ENCODE measurements around the gene SRBD1.

The SRBD1 gene

GRCh38 chr2:45595721-45596435, 15.2 kb downstream of the SRBD1 start:
- no peak for DNase-seq

GRCh38 chr2:45591073-45591472, 20.0 kb downstream of the SRBD1 start:
- no peak for DNase-seq

- DNase-seq: no peak
Measured at GRCh38 chr2:45588158-45588829, 22.8 kb downstream of the SRBD1 start.

- no peak for DNase-seq
Measured at GRCh38 chr2:45586600-45586999, 24.5 kb downstream of the SRBD1 start.

GRCh38 chr2:45585267-45585861, 25.7 kb downstream of the SRBD1 start:
- DNase-seq: no peak

GRCh38 chr2:45583977-45584376, 27.1 kb downstream of the SRBD1 start:
- no peak for DNase-seq

- DNase-seq: no peak
Measured at GRCh38 chr2:45582522-45582921, 28.5 kb downstream of the SRBD1 start.

GRCh38 chr2:45578056-45578843, 32.8 kb downstream of the SRBD1 start:
- no peak for DNase-seq

- DNase-seq: no peak
Measured at GRCh38 chr2:45577441-45577840, 33.6 kb downstream of the SRBD1 start.

GRCh38 chr2:45575881-45576280, 35.2 kb downstream of the SRBD1 start:
- no peak for DNase-seq

- DNase-seq: no peak
Measured at GRCh38 chr2:45572979-45573378, 38.1 kb downstream of the SRBD1 start.

GRCh38 chr2:45571940-45572339, 39.1 kb downstream of the SRBD1 start:
- DNase-seq: no peak

- no peak for DNase-seq
Measured at GRCh38 chr2:45570671-45571334, 40.3 kb downstream of the SRBD1 start.

- DNase-seq: no peak
Measured at GRCh38 chr2:45568935-45569334, 42.1 kb downstream of the SRBD1 start.

GRCh38 chr2:45567974-45568789, 42.9 kb downstream of the SRBD1 start:
- DNase-seq: no peak

GRCh38 chr2:45567288-45567963, 43.6 kb downstream of the SRBD1 start:
- no peak for DNase-seq

- DNase-seq: no peak
Measured at GRCh38 chr2:45559436-45559835, 51.6 kb downstream of the SRBD1 start.

- no peak for DNase-seq
Measured at GRCh38 chr2:45554742-45555140, 56.3 kb downstream of the SRBD1 start.

- no peak for DNase-seq
Measured at GRCh38 chr2:45554073-45554741, 56.9 kb downstream of the SRBD1 start.

- no peak for DNase-seq
Measured at GRCh38 chr2:45551862-45552261, 59.2 kb downstream of the SRBD1 start.

GRCh38 chr2:45545943-45546342, 65.1 kb downstream of the SRBD1 start:
- DNase-seq: no peak

Measured in NCI-H510A (cell line).